Measurements from ENCODE around the gene AP1M2. TPM values are rescaled to one million over a fixed set of nuclear protein-coding genes. Genes with fewer than 3 reads are reported as not detected.
"Not testable (repeated sequence)": the region's sequence is repeated elsewhere in the genome, so short reads cannot be mapped to it uniquely, and the experiment has no call there.

AP1M2 gene
- total RNA-seq, 1 donor from 2014 or later: 13.8 TPM

DNA sequence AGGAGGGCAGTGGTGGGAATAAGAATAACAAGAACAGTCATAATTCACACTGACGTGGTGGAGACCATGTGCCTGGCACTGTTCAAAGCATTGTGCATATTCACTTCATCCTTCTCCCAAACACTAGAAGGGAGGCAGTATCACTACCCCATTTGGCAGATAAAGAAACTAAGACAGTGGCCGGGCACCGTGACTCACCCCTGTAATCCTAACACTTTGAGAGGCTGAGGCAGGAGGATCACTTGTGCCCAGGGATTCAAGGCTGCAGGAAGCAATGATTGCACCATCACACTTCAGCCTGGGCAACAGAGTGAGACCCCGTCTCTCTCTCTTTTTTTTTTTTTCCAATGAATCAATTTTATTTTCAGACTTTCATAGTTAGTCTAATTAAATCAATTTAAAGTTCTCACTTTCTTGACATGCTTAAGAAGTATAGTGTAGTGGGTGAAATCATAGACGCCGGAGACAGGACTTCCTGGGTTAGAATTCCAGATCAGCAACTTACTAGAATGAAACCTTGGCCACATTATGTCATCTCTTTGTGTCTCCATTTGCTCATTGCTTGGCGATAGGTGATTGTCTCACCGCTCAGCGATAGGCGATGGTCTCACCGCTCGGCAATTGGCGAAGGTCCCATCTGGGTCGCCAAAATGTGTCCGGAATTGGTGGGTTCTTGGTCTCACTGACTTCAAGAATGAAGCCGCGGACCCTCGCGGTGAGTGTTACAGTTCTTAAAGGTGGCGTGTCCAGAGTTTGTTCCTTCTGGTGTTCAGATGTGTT, 48.7 kb downstream of the AP1M2 start:
- no peak for DNase-seq

DNA sequence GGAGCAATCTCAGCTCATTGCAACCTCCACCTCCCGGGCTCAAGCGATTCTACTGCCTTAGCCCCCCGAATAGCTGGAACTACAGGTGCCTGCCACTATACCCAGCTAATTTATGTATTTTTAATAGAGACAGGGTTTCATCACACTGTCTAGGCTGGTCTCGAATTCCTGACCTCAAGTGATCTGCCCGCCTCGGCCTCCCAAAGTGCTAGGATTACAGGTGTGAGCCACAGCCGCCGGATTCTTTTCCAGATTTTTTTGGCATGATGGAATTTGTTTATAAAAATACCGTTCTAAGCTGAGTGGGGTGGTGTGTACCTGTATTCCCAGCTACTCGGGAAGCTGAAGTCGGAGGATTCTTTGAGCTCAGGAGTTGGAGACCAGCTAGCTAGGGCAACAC, 49.4 kb downstream of the AP1M2 start:
- no peak for DNase-seq

DNA sequence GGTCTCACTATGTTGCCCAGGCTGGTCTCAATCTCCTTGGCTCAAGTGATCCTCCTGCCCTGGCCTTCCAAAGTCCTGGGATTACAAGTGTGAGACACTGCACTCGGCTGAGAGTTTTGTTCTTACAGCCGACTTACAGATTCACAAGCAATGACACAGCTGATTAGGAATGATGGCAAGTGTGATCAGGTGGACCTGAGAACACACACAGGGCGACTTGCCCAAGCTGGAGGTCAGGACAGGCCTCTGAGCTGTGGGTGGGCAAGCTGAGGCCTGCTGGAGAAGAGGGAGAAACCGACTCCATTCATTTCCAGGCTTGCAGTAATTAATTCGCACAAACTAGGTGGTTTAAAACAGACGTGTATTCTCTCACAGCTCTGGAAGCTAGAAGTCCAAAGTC, 51.5 kb downstream of the AP1M2 start:
- no peak for DNase-seq

DNA sequence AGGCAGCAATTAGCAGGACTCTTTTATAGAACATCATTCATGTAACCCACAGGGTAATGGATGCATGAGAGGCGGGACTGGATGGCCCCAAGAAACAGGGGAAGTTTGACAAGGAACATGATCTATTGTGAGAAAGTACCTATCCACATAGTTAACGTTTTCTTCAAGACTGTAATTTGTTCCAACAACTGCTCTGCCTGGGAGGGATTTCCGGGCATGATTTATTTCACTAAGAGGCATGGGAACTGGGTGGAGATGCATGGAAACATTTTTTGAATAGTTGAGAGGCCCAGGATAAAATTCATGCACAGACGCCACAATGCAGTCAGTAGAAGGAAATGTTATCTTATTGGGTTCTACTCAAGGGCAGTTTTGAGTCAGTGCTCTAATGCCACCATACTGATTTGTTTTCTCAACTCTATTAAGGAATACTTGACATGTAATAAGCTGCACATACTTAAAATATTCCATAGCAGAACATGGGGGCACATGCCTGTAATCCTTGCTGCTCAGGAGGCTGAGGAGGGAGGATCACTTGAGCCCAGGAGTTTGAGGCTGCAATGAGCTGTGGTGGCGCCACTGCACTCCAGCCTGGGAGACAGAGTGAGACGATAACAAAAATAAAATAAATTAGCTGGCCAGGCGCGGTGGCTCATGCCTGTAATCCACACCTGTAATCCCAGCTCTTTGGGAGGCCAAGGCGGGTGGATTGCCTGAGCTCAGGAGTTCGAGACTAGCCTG, 53.3 kb downstream of the AP1M2 start:
- no peak for DNase-seq

DNA sequence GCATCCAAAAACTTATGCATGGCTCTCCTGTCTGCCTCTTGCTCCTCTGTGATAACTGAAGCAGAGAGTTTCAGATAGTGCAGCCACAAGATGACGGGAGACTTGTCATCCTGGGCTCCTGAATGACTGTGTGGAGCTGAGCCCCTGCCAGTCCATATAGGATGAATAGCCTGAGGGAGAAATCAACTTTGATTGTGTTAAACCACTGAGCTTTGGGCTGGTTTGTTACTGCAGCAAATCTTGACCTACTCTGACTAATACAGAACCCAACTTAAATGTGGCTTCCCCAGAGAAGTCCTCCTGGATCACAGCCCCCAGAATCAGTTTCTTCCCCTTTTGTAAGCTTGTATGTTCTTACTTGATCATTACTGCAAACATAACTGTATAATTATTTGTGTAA, 54.7 kb downstream of the AP1M2 start:
- no peak for DNase-seq

DNA sequence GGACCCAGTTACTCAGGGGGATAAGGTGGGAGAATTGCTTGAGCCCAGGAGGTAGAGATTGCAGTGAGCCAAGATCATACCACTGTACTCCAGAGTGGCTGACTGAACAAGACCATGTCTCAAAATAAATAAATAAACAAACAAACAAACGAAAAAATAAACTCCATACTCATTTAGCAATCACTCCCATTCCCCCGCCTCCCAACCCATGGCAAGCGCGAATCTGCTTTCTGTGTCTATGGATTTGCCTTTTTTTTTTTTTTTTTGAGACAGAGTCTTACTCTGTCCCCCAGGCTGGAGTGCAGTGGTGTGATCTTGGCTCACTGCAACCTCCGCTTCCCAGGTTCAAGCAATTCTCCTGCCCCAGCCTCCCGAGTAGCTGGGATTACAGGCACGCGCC, 60.2 kb downstream of the AP1M2 start:
- DNase-seq: not testable (repeated sequence)

DNA sequence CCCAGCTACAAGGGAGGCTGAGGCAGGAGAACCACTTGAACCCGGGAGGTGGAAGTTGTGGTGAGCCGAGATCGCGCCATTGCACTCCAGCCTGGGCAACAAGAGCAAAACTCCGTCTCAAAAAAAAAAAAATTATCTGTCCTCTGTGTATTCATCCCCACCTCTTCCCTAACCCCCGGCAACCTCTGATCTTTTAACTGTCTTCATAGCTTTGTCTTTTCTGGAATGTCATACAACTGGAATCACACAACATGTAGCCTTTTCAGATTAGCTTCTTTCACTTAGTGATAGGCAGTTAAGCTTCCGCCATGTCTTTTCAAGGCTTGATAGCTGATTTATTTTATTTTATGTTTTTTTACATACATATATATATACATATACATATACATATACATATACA, 61.5 kb downstream of the AP1M2 start:
- DNase-seq: no peak

DNA sequence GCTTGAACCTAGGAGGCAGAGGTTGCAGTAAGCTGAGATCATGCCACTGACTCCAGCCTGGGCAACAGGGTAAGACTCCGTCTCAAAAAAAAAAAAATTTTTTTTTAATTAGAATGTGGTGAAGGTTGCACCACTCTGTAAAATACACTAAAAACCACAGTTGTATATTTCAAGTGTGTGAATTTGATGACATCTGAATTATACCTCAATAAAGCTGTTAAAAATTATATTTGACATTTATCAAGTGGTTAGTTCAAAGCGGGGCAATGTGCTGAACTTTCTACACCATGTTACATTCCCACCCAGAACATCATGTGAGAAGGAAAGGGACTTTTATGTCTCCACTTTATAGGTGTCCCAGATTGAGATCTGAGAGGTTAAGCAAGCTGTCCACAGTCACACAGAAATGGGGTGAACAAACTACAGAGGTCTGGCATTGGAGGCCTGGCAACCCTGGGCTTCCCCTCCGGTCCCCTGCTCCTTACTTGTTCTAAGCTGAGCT, 63.9 kb downstream of the AP1M2 start:
- no peak for DNase-seq

Small RNAs within 50 kb of the gene (small RNA-seq; reads per million reads assigned to genes)
- gene MIR1238 (ENCODE audit: low replicate concordance) (not detected), gene RNU7-140P (ENCODE audit: low replicate concordance) (not detected)

Other genes starting within 250 kb of the AP1M2 start
- gene ICAM3, start 247.7 kb downstream of the AP1M2 start, total RNA-seq: 2.7 TPM
- gene TYK2, start 206.7 kb downstream of the AP1M2 start, total RNA-seq: 60.3 TPM
- gene CDC37, start 183.8 kb downstream of the AP1M2 start, total RNA-seq: 138 TPM
- 4.7 TPM for gene PDE4A, start 166.8 kb downstream of the AP1M2 start, total RNA-seq
- 67.5 TPM for gene KEAP1, start 84.0 kb downstream of the AP1M2 start, total RNA-seq
- 2.7 TPM for gene S1PR5, start 69.9 kb downstream of the AP1M2 start, total RNA-seq
- 25.8 TPM for gene ATG4D, start 43.4 kb downstream of the AP1M2 start, total RNA-seq
- gene KRI1, start 21.3 kb downstream of the AP1M2 start, total RNA-seq: 9.6 TPM
- gene CDKN2D, start 18.3 kb downstream of the AP1M2 start, total RNA-seq: 13.1 TPM
- gene SLC44A2, start 38.2 kb upstream of the AP1M2 start, total RNA-seq: 84.8 TPM
- gene ILF3, start 67.0 kb upstream of the AP1M2 start, total RNA-seq: 160 TPM
- gene QTRT1, start 114.1 kb upstream of the AP1M2 start, total RNA-seq: 21.5 TPM
- gene DNM2, start 130.8 kb upstream of the AP1M2 start, total RNA-seq: 114 TPM
- gene TMED1, start 248.9 kb upstream of the AP1M2 start, total RNA-seq: 46.0 TPM